ENCODE data around the gene SLC22A13. TPM values are rescaled to one million over a fixed set of nuclear protein-coding genes. Genes with fewer than 3 reads are reported as not detected.

The SLC22A13 gene
- total and polyA plus RNA-seq, 9 of the 15 experiments (the other 6 are each of a cell fraction or from before 2014, with no cell fraction given) = 0.09 to 0.49 (median 0.17) TPM; not detected in 3

DNA sequence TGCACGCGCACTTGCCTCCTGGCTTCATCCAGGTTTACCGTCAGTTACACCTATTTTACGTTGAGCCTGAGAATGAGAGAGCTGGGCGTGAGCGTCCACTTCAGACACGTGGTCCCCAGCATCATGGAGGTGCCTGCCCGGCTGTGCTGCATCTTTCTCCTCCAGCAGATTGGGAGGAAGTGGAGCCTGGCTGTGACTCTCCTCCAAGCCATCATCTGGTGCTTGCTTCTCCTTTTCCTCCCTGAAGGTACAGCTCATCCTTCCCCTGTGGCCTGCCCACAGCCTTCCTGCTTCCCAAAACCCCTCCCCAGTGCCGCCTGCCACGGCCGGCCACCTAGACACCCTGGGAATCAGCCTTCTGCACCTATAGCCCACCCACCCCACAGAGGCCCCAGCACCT lies 48.1 kb downstream of the SLC22A13 start:
- no peaks in the 10 kb centered on the region for H4K20me1 ChIP-seq (replicated peaks; ENCODE audit: control insufficient read depth, insufficient read depth, low read length)
- peaks cover 23 to 86% of the 10 kb centered on the region in 2 experiments for H3K27me3 ChIP-seq (ENCODE audit: control insufficient read depth in 2 of 2, insufficient read depth in 2 of 2, low read length in 2 of 2)
- in situ Hi-C loops (cut with MboI) = no loop called here
- no peak overlapping the region for H3K4me3 ChIP-seq
- BruUV-seq (replicated peaks) = no TSS peak
- H3K4me2 ChIP-seq (ENCODE audit: insufficient read depth, low read length) = no peak overlapping the region
- CTCF ChIA-PET (ENCODE audit: low intra/inter-chr PET ratio) = no interaction called here
- H3K9me3 ChIP-seq (replicated peaks; ENCODE audit: control insufficient read depth, insufficient read depth, low read depth, low read length) = no peaks in the 10 kb centered on the region
- no peak for DNase-seq (ENCODE audit: extremely low read depth in 1 of 4, low spot score in 3 of 4)
- H3K9ac ChIP-seq (ENCODE audit: insufficient read depth in 1 of 2, low read depth in 2 of 2, low read length in 2 of 2) = no peak overlapping the region
- no peak overlapping the region for H3K27ac ChIP-seq (ENCODE audit: extremely low read depth, low read depth, low read length)
- H2AFZ ChIP-seq (ENCODE audit: low read depth, low read length) = no peak overlapping the region
- intact Hi-C loops (cut with micrococcal nuclease) = no loop called here
- ATAC-seq = no peak
- H3K9me1 ChIP-seq (ENCODE audit: control insufficient read depth, insufficient read depth, low read length) = no peaks in the 10 kb centered on the region
- POLR2A ChIA-PET = no interaction called here
- no peaks in the 10 kb centered on the region for H3K36me3 ChIP-seq (ENCODE audit: control insufficient read depth, insufficient read depth, low read length)
- H3K4me1 ChIP-seq (replicated peaks in 1 of 2; ENCODE audit: control insufficient read depth in 2 of 2, insufficient read depth in 2 of 2, low read length in 2 of 2) = peaks cover 0 to 7% of the 10 kb centered on the region in 2 experiments; a peak in 2 of 5 replicates
- FAIRE-seq = no peak
- H3K79me2 ChIP-seq (ENCODE audit: control insufficient read depth, insufficient read depth, low read length) = no peaks in the 10 kb centered on the region
- TF ChIP-seq SPI1 (IDR thresholded peaks at IDR 0.05; ENCODE audit: borderline replicate concordance, low read depth, low read length) (0 out of 2 replicates have a peak, but pooled peaks have one; percentile 8), LARP7 (IDR thresholded peaks at IDR 0.05) (no peak), TRIM28 (IDR thresholded peaks at IDR 0.05) (no peak), PHF20 (IDR thresholded peaks at IDR 0.05; ENCODE audit: partially characterized antibody) (no peak), ZNF184 (CRISPR knock-in tag; IDR thresholded peaks at IDR 0.05) (no peak)
- TF ChIP-seq, protein P1, sequence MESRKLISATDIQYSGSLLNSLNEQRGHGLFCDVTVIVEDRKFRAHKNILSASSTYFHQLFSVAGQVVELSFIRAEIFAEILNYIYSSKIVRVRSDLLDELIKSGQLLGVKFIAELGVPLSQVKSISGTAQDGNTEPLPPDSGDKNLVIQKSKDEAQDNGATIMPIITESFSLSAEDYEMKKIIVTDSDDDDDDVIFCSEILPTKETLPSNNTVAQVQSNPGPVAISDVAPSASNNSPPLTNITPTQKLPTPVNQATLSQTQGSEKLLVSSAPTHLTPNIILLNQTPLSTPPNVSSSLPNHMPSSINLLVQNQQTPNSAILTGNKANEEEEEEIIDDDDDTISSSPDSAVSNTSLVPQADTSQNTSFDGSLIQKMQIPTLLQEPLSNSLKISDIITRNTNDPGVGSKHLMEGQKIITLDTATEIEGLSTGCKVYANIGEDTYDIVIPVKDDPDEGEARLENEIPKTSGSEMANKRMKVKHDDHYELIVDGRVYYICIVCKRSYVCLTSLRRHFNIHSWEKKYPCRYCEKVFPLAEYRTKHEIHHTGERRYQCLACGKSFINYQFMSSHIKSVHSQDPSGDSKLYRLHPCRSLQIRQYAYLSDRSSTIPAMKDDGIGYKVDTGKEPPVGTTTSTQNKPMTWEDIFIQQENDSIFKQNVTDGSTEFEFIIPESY (CRISPR knock-in tag; IDR thresholded peaks at IDR 0.05) = 0 out of 2 replicates have a peak, but pooled peaks have one; percentile 24
- WGBS (ENCODE audit: insufficient coverage, low coverage, missing lambda C conversion rate) = 7% methylated on average over 10 of the region's 11 CpGs

All from K562 (cell line).